GM12878 (cell line): ENCODE measurements around the gene GPR62. TPM values are rescaled to one million over a fixed set of nuclear protein-coding genes. Genes with fewer than 3 reads are reported as not detected.

ENCODE experiments used
- BACH1 ChIP-seq: fragments of 450-650 bp; IDR thresholded peaks from 2 replicates; pipeline ENCODE4 v1.6.1; 2017; ENCODE audit warnings: mild to moderate bottlenecking, borderline replicate concordance
- BHLHE40 ChIP-seq, 2 experiments: fragments of 450-650 bp in 1 of 2; IDR thresholded peaks; 2 replicates each; pipeline ENCODE4 v1.6.1; 2011 to 2017; ENCODE audit warnings: low read depth in 2 of 2, borderline replicate concordance in 1 of 2, improper control_type of control experiment in 1 of 2, low read length in 1 of 2, mild to moderate bottlenecking in 1 of 2
- DPF2 ChIP-seq: fragments of 450-650 bp; IDR thresholded peaks from 2 replicates; pipeline ENCODE4 v1.6.1; 2017; ENCODE audit warnings: mild to moderate bottlenecking
- ETV6 ChIP-seq, 2 experiments: fragments of 450-650 bp in 1 of 2; IDR thresholded peaks in 1 of 2; conservative IDR thresholded peaks in 1 of 2; 2 replicates each; pipeline ENCODE4 v1.6.1; 2014; ENCODE audit warnings: antibody characterized with exemption in 1 of 2, borderline replicate concordance in 1 of 2, low read depth in 1 of 2, mild to moderate bottlenecking in 1 of 2, moderate library complexity in 1 of 2
- JUNB ChIP-seq: IDR thresholded peaks from 2 replicates; pipeline ENCODE4 v1.6.1; 2016; ENCODE audit warnings: antibody characterized with exemption, mild to moderate bottlenecking
- KLF5 ChIP-seq: fragments of 450-650 bp; IDR thresholded peaks from 2 replicates; pipeline ENCODE4 v1.6.1; 2014; ENCODE audit warnings: mild to moderate bottlenecking; ENCODE audit not compliant: partially characterized antibody
- LARP7 ChIP-seq: fragments of 450-650 bp; IDR thresholded peaks from 2 replicates; pipeline ENCODE4 v1.6.1; 2017; ENCODE audit warnings: mild to moderate bottlenecking
- MYB ChIP-seq: fragments of 150-350 bp; IDR thresholded peaks from 2 replicates; pipeline ENCODE4 v1.6.1; 2014; ENCODE audit warnings: mild to moderate bottlenecking, low read depth, low read length, borderline replicate concordance
- NBN ChIP-seq: fragments of 450-650 bp; IDR thresholded peaks from 2 replicates; pipeline ENCODE4 v1.6.1; 2016
- NR2F1 ChIP-seq: fragments of 450-650 bp; conservative IDR thresholded peaks from 2 replicates; pipeline ENCODE4 v1.6.1; 2017; ENCODE audit warnings: mild to moderate bottlenecking
- NRF1 ChIP-seq: conservative IDR thresholded peaks from 2 replicates; pipeline ENCODE4 v1.6.1; 2011; ENCODE audit warnings: mild to moderate bottlenecking, low read depth, low read length, improper control_type of control experiment
- PAX5 ChIP-seq: IDR thresholded peaks from 2 replicates; pipeline ENCODE4 v1.6.1; 2011; ENCODE audit warnings: low read depth, low read length, borderline replicate concordance
- POLR2A ChIP-seq: IDR thresholded peaks from 2 replicates; pipeline ENCODE4 v1.6.1; 2011; ENCODE audit warnings: low read depth, mild to moderate bottlenecking, low read length
- RB1 ChIP-seq: fragments of 450-650 bp; formaldehyde crosslinking; IDR thresholded peaks from 2 replicates; pipeline ENCODE4 v1.6.1; 2017; ENCODE audit warnings: mild to moderate bottlenecking, borderline replicate concordance
- RELA ChIP-seq: fragments of 450-650 bp; IDR thresholded peaks from 2 replicates; pipeline ENCODE4 v1.8.0; 2014; ENCODE audit warnings: borderline replicate concordance; ENCODE audit not compliant: partially characterized antibody
- STAT3 ChIP-seq: IDR thresholded peaks from 2 replicates; pipeline ENCODE4 v1.6.1; 2011; ENCODE audit warnings: low read depth, low read length, improper control_type of control experiment
- TCF3 ChIP-seq: IDR thresholded peaks from 2 replicates; pipeline ENCODE4 v1.6.1; 2012; ENCODE audit warnings: low read depth, mild to moderate bottlenecking, low read length, borderline replicate concordance; ENCODE audit not compliant: insufficient read depth
- ZNF24 ChIP-seq: fragments of 450-650 bp; IDR thresholded peaks from 2 replicates; pipeline ENCODE4 v1.6.1; 2017; ENCODE audit warnings: antibody characterized with exemption, mild to moderate bottlenecking
- polyA plus RNA-seq, 11 experiments: library from polyadenylated mRNA; depleted of rRNA in 4 of 11; unstranded in 6 of 11; stranded (reverse) in 5 of 11; fragments of >200 nt; fragmentation: Nextera tagmentation in 4 of 11; fragmentation: Illumina TruSeq in 1 of 11; extraction: Ambion mirVana in 4 of 11; extraction: Trizol in 1 of 11; gene quantifications; 1 replicate in 1 of 11; 2 replicates in 10 of 11; pipeline versions ENCODE4 v1.2.1 to v1.2.3, GENCODE V29; 2011 to 2016; ENCODE audit warnings: inconsistent platforms in 2 of 11, missing spikeins in 2 of 11, low read depth in 1 of 11
- total RNA-seq, 4 experiments: library from RNA; depleted of rRNA in 3 of 4; stranded (reverse); fragments of >200 nt in 3 of 4; fragmentation: Illumina TruSeq in 1 of 4; extraction: Trizol in 1 of 4; gene quantifications; 2 replicates each; pipeline versions ENCODE4 v1.2.1 to v1.2.3, GENCODE V29; 2013 to 2021
- TF ChIP-seq, protein P1 (sequence below): IDR thresholded peaks from 2 replicates; pipeline ENCODE4 v1.6.1; 2012; ENCODE audit warnings: improper control_type of control experiment, low read depth, low read length; ENCODE audit not compliant: insufficient replicate concordance
- TF ChIP-seq, protein P2 (sequence below): fragments of 450-650 bp; IDR thresholded peaks from 2 replicates; pipeline ENCODE4 v1.6.1; 2016; ENCODE audit warnings: mild to moderate bottlenecking
- TF ChIP-seq, protein P3 (sequence below): fragments of 450-650 bp; IDR thresholded peaks from 2 replicates; pipeline ENCODE4 v1.6.1; 2014; ENCODE audit warnings: mild to moderate bottlenecking

The GPR62 gene
- total and polyA plus RNA-seq, 10 of the 15 experiments (the other 5 are each of a cell fraction or from before 2014, with no cell fraction given): not detected

DNA sequence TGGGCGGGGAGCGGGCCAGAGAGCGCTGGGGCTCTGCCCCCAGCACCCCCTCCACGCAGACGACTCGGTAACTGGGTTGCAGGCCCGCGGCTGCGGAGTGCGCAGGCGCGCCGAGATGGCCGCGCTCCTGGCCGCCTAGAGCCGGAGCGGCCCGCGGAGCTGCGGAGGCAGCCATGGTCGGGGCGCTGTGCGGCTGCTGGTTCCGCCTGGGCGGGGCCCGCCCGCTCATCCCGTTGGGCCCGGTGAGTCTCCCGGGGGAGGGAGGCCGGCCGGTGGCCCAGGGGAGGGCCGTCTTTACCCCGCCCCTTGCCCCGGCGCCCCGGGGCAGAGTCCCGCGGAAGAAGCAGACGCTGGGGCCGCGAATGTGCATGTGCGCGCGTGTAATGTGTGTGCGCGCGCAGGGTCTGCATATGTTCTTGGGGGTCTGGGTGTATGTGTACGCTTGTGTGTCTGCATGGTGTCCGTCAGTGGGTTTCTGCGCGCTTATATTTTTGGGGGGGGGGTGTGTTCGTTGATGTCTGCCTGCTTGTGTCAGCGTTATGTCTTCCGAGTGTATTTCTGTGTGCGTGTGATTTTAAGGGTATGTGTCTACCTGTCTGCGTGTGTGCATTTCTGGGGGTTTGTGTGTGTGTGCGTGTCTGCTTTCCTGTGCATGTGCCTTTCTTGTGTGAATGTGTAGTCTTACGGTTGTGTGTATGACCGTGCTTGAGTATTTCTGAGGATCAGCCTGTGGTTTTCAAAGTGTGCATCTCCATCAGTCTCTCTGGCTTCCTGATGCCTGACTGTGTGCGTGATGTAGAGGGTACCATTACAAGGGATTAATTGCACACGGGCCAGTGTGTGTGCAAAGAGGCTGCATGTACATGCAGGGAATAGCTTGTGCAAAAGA, 20.0 kb downstream of the GPR62 start, which contains the start of gene ABHD14A (continued):
- TF ChIP-seq, protein P1, sequence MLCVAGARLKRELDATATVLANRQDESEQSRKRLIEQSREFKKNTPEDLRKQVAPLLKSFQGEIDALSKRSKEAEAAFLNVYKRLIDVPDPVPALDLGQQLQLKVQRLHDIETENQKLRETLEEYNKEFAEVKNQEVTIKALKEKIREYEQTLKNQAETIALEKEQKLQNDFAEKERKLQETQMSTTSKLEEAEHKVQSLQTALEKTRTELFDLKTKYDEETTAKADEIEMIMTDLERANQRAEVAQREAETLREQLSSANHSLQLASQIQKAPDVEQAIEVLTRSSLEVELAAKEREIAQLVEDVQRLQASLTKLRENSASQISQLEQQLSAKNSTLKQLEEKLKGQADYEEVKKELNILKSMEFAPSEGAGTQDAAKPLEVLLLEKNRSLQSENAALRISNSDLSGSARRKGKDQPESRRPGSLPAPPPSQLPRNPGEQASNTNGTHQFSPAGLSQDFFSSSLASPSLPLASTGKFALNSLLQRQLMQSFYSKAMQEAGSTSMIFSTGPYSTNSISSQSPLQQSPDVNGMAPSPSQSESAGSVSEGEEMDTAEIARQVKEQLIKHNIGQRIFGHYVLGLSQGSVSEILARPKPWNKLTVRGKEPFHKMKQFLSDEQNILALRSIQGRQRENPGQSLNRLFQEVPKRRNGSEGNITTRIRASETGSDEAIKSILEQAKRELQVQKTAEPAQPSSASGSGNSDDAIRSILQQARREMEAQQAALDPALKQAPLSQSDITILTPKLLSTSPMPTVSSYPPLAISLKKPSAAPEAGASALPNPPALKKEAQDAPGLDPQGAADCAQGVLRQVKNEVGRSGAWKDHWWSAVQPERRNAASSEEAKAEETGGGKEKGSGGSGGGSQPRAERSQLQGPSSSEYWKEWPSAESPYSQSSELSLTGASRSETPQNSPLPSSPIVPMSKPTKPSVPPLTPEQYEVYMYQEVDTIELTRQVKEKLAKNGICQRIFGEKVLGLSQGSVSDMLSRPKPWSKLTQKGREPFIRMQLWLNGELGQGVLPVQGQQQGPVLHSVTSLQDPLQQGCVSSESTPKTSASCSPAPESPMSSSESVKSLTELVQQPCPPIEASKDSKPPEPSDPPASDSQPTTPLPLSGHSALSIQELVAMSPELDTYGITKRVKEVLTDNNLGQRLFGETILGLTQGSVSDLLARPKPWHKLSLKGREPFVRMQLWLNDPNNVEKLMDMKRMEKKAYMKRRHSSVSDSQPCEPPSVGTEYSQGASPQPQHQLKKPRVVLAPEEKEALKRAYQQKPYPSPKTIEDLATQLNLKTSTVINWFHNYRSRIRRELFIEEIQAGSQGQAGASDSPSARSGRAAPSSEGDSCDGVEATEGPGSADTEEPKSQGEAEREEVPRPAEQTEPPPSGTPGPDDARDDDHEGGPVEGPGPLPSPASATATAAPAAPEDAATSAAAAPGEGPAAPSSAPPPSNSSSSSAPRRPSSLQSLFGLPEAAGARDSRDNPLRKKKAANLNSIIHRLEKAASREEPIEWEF: no peak
- peak; percentile 85 for TF ChIP-seq NBN
- TF ChIP-seq NRF1: peak; percentile 37; the same call in 1 of the 2 replicates
- TF ChIP-seq ETV6 (conservative IDR thresholded peaks at IDR 0.05 in 1 of 2, IDR thresholded peaks at IDR 0.05 in 1 of 2; ENCODE audit: borderline replicate concordance in 1 of 2, low read depth in 1 of 2): no peak
- no peak for TF ChIP-seq RELA
- peak; percentile 88 for TF ChIP-seq POLR2A
- 0 out of 2 replicates have a peak, but pooled peaks have one; percentile 22 for TF ChIP-seq TCF3
- TF ChIP-seq KLF5: no peak
- TF ChIP-seq, protein P2, sequence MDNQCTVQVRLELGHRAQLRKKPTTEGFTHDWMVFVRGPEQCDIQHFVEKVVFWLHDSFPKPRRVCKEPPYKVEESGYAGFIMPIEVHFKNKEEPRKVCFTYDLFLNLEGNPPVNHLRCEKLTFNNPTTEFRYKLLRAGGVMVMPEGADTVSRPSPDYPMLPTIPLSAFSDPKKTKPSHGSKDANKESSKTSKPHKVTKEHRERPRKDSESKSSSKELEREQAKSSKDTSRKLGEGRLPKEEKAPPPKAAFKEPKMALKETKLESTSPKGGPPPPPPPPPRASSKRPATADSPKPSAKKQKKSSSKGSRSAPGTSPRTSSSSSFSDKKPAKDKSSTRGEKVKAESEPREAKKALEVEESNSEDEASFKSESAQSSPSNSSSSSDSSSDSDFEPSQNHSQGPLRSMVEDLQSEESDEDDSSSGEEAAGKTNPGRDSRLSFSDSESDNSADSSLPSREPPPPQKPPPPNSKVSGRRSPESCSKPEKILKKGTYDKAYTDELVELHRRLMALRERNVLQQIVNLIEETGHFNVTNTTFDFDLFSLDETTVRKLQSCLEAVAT: peak; percentile 53
- TF ChIP-seq DPF2: peak; percentile 64
- peak; percentile 64; the same call in 1 of the 2 replicates for TF ChIP-seq BACH1
- TF ChIP-seq RB1: peak; percentile 47; the same call in 1 of the 2 replicates
- no peak for TF ChIP-seq PAX5
- TF ChIP-seq BHLHE40 (IDR thresholded peaks at IDR 0.05; ENCODE audit: borderline replicate concordance in 1 of 2, low read depth in 2 of 2, low read length in 1 of 2): peak; percentile 6 to 63; a peak in 1 of 4 replicates
- TF ChIP-seq STAT3: no peak
- TF ChIP-seq NR2F1: peak; percentile 44; the same call in 1 of the 2 replicates
- no peak for TF ChIP-seq MYB
- TF ChIP-seq JUNB: no peak
- 0 out of 2 replicates have a peak, but pooled peaks have one; percentile 24 for TF ChIP-seq ZNF24
- TF ChIP-seq, protein P3, sequence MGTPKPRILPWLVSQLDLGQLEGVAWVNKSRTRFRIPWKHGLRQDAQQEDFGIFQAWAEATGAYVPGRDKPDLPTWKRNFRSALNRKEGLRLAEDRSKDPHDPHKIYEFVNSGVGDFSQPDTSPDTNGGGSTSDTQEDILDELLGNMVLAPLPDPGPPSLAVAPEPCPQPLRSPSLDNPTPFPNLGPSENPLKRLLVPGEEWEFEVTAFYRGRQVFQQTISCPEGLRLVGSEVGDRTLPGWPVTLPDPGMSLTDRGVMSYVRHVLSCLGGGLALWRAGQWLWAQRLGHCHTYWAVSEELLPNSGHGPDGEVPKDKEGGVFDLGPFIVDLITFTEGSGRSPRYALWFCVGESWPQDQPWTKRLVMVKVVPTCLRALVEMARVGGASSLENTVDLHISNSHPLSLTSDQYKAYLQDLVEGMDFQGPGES: no peak
- TF ChIP-seq LARP7: peak; percentile 84; the same call in 1 of the 2 replicates
